ENCODE measurements around the gene ZNF423.

ZNF423 gene

DNA sequence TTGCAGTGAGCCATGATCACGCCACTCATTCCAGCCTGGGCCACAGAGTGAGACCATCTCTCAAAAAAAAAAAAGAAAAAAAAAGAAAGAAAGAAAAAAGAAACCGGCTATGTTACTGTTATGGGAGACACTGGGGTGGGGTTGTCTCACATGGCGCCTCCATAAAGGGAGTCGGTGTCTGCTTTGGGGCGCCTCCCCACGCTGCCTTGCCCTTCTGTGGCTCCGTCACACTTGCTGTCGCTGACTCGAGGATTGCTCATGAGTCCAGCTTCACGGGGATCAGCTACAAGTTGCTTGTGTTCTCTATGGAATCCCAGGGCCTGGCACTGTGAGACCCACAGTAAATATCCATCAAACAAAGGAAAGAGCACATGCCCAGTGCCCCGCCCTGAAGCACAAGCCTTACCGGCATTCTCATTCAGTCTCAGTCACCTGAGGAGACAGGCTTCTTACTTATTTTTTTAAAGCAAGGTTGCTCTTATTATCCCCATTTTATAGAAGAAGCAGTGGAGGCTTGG lies 40.6 kb upstream of the ZNF423 start:
- TF ChIP-seq CTCF (conservative IDR thresholded peaks at IDR 0.05; ENCODE audit: low read length), result no peak
- no peak overlapping the region for H3K4me3 ChIP-seq (ENCODE audit: low read length)
- no peak for DNase-seq (ENCODE audit: low read depth)

DNA sequence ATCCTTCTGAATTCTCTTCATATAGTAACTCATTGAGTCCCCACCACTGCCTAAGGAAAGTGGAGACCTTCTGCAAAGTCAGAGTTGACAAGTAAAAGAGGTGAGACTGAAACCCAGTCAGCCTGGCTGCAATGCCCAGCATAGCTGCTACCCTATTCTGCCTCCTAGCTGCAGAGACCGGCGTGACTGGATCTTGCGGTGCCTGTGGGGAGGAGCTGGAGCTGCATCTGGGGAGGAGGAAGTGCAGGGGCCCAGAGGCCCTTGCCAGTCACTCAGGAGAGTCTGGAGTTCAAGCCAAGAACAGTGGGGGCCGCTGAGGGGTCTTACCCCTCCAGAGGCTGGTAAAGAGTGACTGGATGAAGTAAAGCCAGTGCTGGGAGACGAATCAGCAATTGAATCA lies 35.0 kb upstream of the ZNF423 start:
- no peak for DNase-seq (ENCODE audit: low read depth)
- TF ChIP-seq CTCF (conservative IDR thresholded peaks at IDR 0.05; ENCODE audit: low read length), result no peak
- no peak overlapping the region for H3K4me3 ChIP-seq (ENCODE audit: low read length)

- peak; percentile 6 for DNase-seq (ENCODE audit: low read depth)
- H3K4me3 ChIP-seq (ENCODE audit: low read length), result no peak overlapping the region
- TF ChIP-seq CTCF (conservative IDR thresholded peaks at IDR 0.05; ENCODE audit: low read length), result no peak
These were observed 33.9 kb upstream of the ZNF423 start for GRCh38 chr16:49889725-49890397.

DNA sequence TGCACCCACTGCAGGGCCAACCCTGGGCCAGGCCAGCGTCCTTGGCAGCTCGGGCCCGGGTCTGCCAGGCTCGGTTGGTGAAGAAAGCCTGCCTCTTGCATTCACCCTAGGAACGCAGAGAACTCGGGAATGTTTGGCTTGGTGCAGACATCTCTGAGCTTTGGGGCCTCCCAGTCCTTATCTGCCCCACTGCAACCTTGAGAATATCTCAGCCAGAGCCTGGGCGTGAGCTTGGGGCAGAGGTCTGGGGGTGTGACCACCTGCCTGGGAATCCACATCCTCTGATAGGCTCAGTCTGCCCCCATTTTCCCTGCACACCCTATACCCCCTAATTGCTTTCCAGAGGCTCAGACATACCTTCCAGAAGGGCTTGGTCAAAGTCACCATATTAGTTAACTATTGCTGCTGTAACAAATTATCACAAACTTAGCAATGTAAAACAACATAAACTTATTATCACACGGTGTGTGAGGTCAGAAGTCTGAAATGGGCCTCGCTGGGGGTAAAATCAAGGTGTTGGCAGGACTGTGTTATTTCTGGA lies 30.7 kb upstream of the ZNF423 start:
- H3K4me3 ChIP-seq (ENCODE audit: low read length), result no peak overlapping the region
- no peak for DNase-seq (ENCODE audit: low read depth)
- no peak for TF ChIP-seq CTCF (conservative IDR thresholded peaks at IDR 0.05; ENCODE audit: low read length)

DNA sequence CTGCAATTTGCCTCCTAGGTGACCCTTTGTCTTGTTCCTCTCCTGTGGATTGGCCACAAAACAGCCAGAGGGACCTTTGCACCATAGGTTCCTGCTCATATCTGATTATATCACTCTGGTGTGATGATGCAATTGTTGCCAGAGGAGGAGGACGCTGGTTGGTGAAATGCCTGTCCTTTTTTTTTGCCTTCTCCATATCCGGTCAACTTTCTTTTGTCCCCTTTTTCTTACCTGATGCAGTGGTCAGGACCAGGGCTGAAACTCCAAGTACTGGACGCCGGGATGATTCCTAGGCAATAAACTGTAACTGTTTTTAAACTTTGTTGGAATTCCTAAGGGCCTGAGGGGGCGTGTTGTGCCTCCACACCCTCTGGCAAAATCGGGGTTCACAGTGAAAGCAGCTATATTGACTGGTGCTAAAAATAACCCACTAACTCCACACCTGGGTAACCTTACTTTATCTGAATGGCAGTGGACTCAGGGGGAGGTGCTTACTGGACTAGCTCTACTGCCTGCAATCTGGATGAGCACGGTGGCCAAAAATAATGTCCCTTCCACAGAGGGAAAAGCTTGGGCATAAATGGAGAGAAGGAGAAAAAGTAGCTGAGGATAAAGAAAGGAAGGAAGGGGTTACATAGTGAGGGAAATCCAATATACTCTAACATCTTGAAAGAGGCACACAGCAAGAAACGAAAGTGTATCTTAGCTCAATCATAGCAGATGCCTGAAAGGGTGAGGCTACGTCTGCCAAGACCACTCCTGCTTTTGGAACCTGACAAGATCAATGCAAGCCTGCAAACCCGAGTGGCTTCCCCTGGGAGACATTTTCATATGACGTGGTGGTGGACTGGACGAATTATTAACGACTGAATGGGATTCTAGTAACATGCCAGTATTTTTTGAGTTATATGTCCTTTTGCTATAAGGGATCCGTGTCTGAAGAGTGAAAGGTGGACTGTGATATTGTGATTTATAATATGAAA lies 28.4 kb upstream of the ZNF423 start:
- DNase-seq (ENCODE audit: low read depth), result no peak
- no peak overlapping the region for H3K4me3 ChIP-seq (ENCODE audit: low read length)
- no peak for TF ChIP-seq CTCF (conservative IDR thresholded peaks at IDR 0.05; ENCODE audit: low read length)

GRCh38 chr16:49883076-49884014 lies 27.4 kb upstream of the ZNF423 start:
- no peak for DNase-seq (ENCODE audit: low read depth)
- no peak for TF ChIP-seq CTCF (conservative IDR thresholded peaks at IDR 0.05; ENCODE audit: low read length)
- no peak overlapping the region for H3K4me3 ChIP-seq (ENCODE audit: low read length)
